ENCODE results near the gene HSD3B7. TPM values are rescaled to one million over a fixed set of nuclear protein-coding genes. Genes with fewer than 3 reads are reported as not detected.
A peak's percentile ranks its signal among the peaks of the same experiment; 100 is the strongest.
"Not testable (repeated sequence)": the region's sequence is repeated elsewhere in the genome, so short reads cannot be mapped to it uniquely, and the experiment has no call there.

HSD3B7 gene
- total RNA-seq, 2 donors from 2014 or later, result 0.21 to 0.60 TPM

DNA sequence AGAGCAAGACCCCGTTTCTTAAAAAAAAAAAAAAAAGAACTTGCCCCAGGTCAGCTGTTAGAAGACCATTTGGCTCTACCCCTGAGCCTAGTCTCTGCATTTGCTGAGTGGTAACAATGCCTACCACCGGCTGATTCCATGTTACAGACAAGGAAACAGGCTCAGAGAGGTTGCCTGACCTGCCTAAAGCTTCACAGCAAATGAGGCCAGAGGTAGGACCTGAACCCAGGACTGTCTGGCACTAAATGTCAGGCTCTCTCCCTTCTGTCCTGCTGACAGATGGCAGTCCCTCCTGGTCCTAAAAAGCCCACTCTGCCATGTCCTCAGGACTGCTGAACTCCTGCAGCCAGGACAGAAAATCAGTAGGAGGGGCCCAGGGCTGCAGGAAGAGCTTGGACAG, 19.7 kb downstream of the HSD3B7 start:
- no peaks in the 10 kb centered on the region for H3K9me3 ChIP-seq (ENCODE audit: control insufficient read depth, low read length, poor library complexity, severe bottlenecking)
- ATAC-seq (no peak), DNase-seq (no peak)
- Mint-ChIP-seq H3K36me3 (ENCODE audit: low read depth) (no peaks in the 10 kb centered on the region), H3K27ac (no peak overlapping the region), H3K4me3 (no peak overlapping the region), H3K27me3 (peaks cover 5% of the 10 kb centered on the region), H3K4me1 (peaks cover 2% of the 10 kb centered on the region)

DNA sequence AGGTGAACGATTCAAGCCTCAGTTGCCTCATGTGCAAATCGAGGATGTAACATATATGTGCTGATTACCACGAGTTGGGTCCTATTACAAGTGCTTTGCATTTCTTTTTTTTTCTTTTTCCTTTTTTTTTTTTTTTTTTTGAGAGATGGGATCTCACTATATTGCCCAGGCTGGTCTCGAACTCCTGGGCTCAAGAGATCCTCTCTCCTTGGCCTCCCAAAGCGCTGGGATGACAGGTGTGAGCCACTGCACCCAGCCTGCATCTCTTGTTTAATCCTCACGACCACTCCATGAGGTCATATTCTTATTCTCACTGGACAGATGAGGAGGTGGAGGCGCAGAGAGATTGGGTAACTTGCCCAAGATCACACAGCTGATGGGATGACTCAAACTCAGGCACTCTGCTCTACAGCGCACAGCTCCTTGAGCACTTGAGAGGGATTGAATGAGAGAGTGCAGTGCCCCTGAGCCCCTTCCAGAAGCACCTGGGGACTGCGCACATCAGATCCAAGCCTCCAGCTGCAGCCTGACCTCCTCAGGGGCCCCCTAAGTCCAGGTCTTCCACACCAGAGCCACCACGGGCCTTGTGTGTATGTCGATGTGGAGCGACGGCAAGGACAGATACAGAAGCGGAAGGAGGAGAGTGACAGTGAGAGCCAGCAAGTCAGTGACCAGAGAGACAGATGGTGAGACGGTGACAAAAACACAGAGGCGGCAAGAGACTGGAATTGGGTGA, 20.5 kb downstream of the HSD3B7 start:
- no peak for ATAC-seq
- Mint-ChIP-seq H3K36me3 (ENCODE audit: low read depth) (no peaks in the 10 kb centered on the region), H3K4me1 (peaks cover 7% of the 10 kb centered on the region), H3K27me3 (peaks cover 8% of the 10 kb centered on the region), H3K4me3 (no peak overlapping the region), H3K27ac (peak overlapping the region; percentile 34)
- no peaks in the 10 kb centered on the region for H3K9me3 ChIP-seq (ENCODE audit: control insufficient read depth, low read length, poor library complexity, severe bottlenecking)
- DNase-seq, result no peak

DNA sequence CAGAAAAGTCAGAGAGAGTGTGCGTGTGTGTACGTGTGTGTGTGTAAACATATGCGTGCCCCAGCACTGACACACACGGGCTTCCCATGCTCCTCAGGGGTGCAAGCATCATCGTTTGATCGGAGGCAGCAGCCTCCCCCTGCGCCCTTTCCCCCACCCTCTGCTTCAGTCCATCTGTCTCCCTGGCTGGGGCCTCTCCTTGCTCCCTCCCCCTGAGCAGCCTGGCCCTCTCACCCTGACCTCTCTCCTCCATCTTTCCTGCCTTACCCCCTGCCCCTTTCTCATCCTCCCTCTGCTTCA, 21.0 kb downstream of the HSD3B7 start:
- H3K27ac Mint-ChIP-seq, result no peak overlapping the region

DNA sequence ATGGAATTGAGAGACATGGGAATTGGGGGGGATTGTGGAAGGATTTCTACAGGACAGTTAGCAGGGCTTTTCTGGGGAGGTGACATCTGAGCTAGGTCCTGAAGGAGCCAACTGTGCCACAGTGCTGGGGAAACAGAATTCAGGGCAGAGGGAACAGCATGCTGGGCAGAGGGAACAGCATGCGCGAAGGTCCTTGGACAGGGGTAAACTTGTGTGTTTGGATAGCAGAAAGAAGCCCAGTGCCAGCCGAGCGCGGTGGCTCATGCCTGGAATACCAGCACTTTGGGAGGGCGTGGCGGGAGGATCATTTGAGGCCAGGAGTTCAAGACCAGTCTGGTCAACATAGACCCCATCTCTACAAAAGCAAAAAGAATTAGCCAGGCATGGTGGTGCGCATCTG, 21.6 kb downstream of the HSD3B7 start:
- ATAC-seq (no peak), DNase-seq (no peak)
- H3K27ac Mint-ChIP-seq, result peak overlapping the region; percentile 34

More for the DNA sequence above, 21.0 kb downstream of the HSD3B7 start:
- Mint-ChIP-seq H3K36me3 (ENCODE audit: low read depth) (no peaks in the 10 kb centered on the region), H3K27me3 (peaks cover 8% of the 10 kb centered on the region), H3K4me3 (no peak overlapping the region), H3K4me1 (peaks cover 7% of the 10 kb centered on the region)
- DNase-seq (no peak), ATAC-seq (no peak)
- no peaks in the 10 kb centered on the region for H3K9me3 ChIP-seq (ENCODE audit: control insufficient read depth, low read length, poor library complexity, severe bottlenecking)

DNA sequence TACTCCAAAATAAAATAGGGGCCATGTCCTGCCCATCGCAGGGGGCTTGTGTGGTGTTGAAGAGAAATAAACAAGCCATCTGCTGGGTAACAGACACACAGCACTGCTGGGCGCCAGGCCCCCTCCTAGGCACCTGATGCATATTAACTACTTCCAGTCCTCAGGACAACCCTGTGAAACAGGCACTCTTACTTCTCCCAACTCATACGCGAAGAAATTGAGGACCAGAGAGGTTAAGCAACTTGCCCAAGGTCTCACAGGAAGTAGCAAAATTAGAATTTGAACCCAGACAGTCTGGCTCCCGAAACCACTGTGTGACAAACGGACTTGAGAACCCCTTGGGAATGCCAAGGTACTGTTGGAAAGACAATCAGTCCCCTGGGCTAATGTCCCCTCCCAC, 22.7 kb downstream of the HSD3B7 start:
- DNase-seq (no peak), ATAC-seq (no peak)
- no peaks in the 10 kb centered on the region for H3K9me3 ChIP-seq (ENCODE audit: control insufficient read depth, low read length, poor library complexity, severe bottlenecking)
- H3K4me1 Mint-ChIP-seq, result peaks cover 14% of the 10 kb centered on the region
- H3K36me3 Mint-ChIP-seq (ENCODE audit: low read depth), result no peaks in the 10 kb centered on the region
- H3K27ac Mint-ChIP-seq, result no peak overlapping the region
- H3K27me3 Mint-ChIP-seq, result peaks cover 22% of the 10 kb centered on the region
- no peak overlapping the region for H3K4me3 Mint-ChIP-seq

More for the DNA sequence above, 21.6 kb downstream of the HSD3B7 start:
- no peaks in the 10 kb centered on the region for H3K9me3 ChIP-seq (ENCODE audit: control insufficient read depth, low read length, poor library complexity, severe bottlenecking)
- Mint-ChIP-seq H3K27me3 (peaks cover 12% of the 10 kb centered on the region), H3K4me1 (peaks cover 9% of the 10 kb centered on the region), H3K36me3 (ENCODE audit: low read depth) (no peaks in the 10 kb centered on the region), H3K4me3 (no peak overlapping the region)

DNA sequence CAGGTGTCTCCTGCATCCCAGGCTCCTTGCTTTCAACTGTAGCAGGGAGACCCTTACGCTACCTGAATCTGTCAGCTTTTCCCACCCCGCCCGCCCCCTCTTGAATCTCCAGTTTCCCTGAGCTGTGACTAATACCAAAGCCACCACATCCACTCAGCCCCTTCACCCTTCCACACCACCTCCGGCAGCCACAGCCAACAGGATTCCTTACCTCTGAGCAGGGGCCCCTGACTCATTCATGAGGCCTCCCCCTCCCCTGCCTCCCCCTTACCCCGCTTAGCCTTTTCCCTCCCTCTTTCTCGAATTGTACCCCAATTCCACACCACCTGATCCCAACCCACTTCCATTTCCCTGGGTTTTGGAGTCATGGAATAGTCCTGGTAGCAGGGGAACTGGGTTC, 23.1 kb downstream of the HSD3B7 start:
- ATAC-seq (no peak), DNase-seq (no peak)
- Mint-ChIP-seq H3K4me1 (peaks cover 14% of the 10 kb centered on the region), H3K27ac (no peak overlapping the region), H3K27me3 (peaks cover 27% of the 10 kb centered on the region), H3K4me3 (no peak overlapping the region), H3K36me3 (ENCODE audit: low read depth) (no peaks in the 10 kb centered on the region)
- H3K9me3 ChIP-seq (ENCODE audit: control insufficient read depth, low read length, poor library complexity, severe bottlenecking), result no peaks in the 10 kb centered on the region

DNA sequence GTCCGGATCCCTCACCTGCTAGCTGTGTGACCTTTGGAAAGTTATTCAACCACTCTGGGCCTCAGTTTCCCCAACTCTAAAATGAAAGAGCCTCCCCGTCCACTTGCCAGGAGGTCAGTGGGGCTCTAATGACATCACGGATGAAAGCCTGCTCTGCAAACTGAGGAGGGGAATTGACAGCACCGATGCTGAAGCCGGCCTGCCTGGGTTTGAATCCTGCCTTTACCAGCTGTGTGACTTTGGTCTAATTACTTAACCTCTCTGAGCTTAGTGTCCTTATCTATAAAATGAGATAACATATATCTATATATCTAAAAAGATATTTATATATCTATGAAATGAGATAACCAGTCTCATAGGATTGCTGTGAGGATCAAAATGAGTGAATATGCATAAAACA, 23.5 kb downstream of the HSD3B7 start:
- Mint-ChIP-seq H3K4me3 (no peak overlapping the region), H3K27ac (no peak overlapping the region), H3K27me3 (peaks cover 31% of the 10 kb centered on the region), H3K4me1 (peaks cover 14% of the 10 kb centered on the region), H3K36me3 (ENCODE audit: low read depth) (peaks cover 2% of the 10 kb centered on the region)
- DNase-seq, result no peak
- no peak for ATAC-seq
- no peaks in the 10 kb centered on the region for H3K9me3 ChIP-seq (ENCODE audit: control insufficient read depth, low read length, poor library complexity, severe bottlenecking)

DNA sequence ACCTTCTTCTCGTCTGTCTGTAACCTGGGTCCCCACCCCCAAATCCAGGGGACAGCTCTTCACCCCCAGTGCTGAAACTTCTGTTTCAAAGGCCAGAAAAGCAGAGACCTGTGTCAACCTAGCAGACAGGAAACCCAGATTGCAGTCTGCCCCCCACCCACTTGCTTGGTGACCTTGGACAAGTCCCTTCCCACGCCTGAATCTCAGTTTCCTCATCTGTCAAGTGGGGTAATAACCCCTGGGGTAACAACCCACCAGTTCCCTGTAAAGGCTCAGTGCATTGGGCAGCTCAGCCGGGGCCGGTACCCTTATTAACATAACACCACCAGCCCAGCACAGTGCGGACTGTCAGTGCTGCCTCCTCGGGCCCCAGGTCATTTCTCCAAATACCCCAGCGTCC, 24.1 kb downstream of the HSD3B7 start:
- H3K27me3 Mint-ChIP-seq, result peaks cover 35% of the 10 kb centered on the region
- peak overlapping the region; percentile 41 for H3K4me3 Mint-ChIP-seq
- H3K27ac Mint-ChIP-seq, result no peak overlapping the region
- no peaks in the 10 kb centered on the region for H3K9me3 ChIP-seq (ENCODE audit: control insufficient read depth, low read length, poor library complexity, severe bottlenecking)
- peaks cover 16% of the 10 kb centered on the region for H3K4me1 Mint-ChIP-seq
- ATAC-seq (no peak), DNase-seq (no peak)
- H3K36me3 Mint-ChIP-seq (ENCODE audit: low read depth), result peaks cover 4% of the 10 kb centered on the region

DNA sequence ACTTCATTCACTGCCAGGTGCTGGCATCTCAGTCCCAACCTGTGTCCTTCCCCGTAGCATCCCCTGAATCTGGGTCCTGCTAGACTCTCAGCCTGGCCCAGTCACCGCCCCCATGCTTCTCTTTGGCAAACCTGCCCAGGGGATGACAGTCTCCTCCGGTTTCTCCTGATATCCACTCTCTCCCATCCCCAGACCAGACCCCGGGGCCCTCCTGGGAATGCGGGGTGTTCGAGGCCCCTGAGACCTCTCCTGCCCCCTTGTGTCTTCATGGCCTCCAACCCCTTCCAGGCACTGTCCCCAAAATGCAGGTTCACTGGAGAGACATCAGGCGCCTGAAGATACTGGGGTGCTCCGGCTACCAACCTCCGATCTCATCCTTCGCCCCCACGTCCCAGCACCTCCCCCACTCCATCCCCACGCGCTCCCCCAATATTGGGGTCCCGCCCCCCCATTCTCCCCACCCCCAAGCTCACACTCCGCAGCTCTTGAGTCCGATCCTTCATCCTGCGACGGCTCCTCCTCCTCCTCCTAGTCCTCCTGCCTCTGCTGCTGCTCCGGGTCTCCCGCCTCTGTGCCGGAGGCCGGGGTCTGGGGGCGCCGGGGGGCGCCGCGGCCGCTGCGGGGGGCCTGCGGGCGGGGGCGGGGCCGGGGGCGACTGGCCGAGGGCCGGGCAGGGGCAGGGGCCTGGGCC, 25.0 kb downstream of the HSD3B7 start:
- H3K9me3 ChIP-seq (ENCODE audit: control insufficient read depth, low read length, poor library complexity, severe bottlenecking), result no peaks in the 10 kb centered on the region
- Mint-ChIP-seq H3K27ac (no peak overlapping the region), H3K36me3 (ENCODE audit: low read depth) (peaks cover 4% of the 10 kb centered on the region), H3K4me3 (peak overlapping the region; percentile 81), H3K4me1 (peaks cover 16% of the 10 kb centered on the region), H3K27me3 (peaks cover 38% of the 10 kb centered on the region)
- ATAC-seq, result peak; percentile 33
- DNase-seq, result no peak

DNA sequence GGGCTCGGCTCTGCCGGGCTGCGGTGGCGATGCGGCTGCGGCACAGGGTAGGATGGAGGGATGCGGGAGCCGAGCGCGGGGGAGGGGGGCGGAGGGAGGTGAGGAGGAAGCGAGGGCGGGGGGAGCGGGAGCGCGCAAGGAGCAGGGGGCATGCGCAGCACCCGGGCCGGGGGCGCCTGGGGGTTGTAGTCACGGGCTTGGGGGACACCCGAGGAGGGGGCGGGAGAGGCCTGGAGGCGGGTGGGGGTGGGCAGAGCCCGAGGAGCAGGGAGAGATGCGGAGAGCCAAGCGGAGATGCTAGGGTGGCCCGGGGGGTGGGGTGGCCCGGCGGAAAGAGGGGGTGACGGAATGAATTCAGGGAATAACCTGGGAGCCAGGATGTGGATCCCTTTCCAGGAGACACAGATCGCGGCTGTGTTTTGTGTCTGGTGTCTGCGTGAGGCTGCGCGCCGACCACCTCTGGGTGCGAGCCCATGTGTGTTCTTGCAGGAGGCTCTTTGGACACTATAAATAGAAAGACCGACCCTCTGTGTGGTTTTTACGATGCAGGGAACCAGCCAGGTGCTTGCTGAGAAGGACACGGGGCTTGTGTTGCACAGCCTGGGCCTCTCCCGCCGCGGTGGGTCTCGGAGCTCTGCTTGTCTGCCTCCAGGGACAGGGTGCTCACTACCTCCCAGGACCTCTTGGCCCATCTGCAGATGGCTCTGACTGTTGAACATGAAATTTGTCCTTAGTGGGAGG, 25.7 kb downstream of the HSD3B7 start, which contains the start of gene STX1B:
Gene STX1B, minus strand, starts transcription at position 54 of the 741 bp plus-strand sequence. CDS start 242 bp downstream, outside the sequence.
- Mint-ChIP-seq H3K36me3 (ENCODE audit: low read depth) (peaks cover 4% of the 10 kb centered on the region), H3K27ac (peak within 1 kb of the TSS; percentile 32), H3K4me3 (peak within 1 kb of the TSS; percentile 81), H3K27me3 (peaks cover 42% of the 10 kb centered on the region), H3K4me1 (peaks cover 16% of the 10 kb centered on the region)
- ATAC-seq, result peak; percentile 62
- DNase-seq, result peak in 2 of 3 donors; percentile 19 to 23
- H3K9me3 ChIP-seq (ENCODE audit: control insufficient read depth, low read length, poor library complexity, severe bottlenecking), result no peaks in the 10 kb centered on the region

DNA sequence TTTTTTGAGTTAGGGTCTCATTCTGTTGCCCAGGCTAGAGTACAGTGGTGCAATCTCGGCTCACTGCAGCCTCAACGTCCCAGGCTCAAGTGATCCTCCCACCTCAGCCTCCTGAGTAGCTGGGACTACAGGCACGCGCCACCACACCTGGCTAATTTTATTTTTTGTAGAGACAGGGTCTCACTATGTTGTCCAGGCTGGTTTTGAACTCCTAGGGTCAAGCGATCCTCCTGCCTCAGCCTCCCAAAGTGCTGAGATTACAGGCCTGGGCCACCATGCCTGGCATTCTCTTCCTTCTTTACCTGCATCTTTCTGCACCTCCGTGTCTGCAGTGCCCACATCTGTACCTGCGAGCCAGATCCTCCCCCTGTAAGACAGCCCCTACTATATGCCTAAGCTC, 26.8 kb downstream of the HSD3B7 start:
- DNase-seq; ATAC-seq; H3K9me3 ChIP-seq (ENCODE audit: control insufficient read depth, low read length, poor library complexity, severe bottlenecking); H3K36me3 Mint-ChIP-seq (ENCODE audit: low read depth): not testable (repeated sequence)
- H3K27ac Mint-ChIP-seq, result peak overlapping the region; percentile 32
- peaks cover 42% of the 10 kb centered on the region for H3K27me3 Mint-ChIP-seq
- H3K4me1 Mint-ChIP-seq, result peaks cover 16% of the 10 kb centered on the region
- H3K4me3 Mint-ChIP-seq, result peak overlapping the region; percentile 80

DNA sequence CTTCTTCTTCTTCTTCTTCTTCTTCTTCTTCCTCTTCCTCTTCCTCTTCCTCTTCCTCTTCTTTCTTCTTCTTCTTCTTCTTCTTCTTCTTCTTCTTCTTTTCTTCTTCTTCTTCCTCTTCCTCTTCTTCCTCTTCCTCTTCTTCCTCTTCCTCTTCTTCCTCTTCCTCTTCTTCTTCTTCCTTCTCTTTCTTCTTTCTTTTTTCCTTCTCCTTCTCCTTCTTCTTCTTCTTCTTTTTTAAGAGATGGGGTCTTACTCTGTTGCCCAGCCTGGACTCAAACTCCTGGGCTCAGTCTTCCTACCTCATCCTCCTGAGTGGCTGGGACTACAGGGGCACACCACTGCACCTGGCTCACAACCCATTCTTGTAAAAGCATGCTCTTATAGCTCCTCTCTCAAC, 28.3 kb downstream of the HSD3B7 start:
- H3K4me3 Mint-ChIP-seq; H3K36me3 Mint-ChIP-seq (ENCODE audit: low read depth); H3K9me3 ChIP-seq (ENCODE audit: control insufficient read depth, low read length, poor library complexity, severe bottlenecking); ATAC-seq; DNase-seq: not testable (repeated sequence)
- Mint-ChIP-seq H3K4me1 (peaks cover 16% of the 10 kb centered on the region), H3K27ac (peak overlapping the region; percentile 62), H3K27me3 (peaks cover 42% of the 10 kb centered on the region)

DNA sequence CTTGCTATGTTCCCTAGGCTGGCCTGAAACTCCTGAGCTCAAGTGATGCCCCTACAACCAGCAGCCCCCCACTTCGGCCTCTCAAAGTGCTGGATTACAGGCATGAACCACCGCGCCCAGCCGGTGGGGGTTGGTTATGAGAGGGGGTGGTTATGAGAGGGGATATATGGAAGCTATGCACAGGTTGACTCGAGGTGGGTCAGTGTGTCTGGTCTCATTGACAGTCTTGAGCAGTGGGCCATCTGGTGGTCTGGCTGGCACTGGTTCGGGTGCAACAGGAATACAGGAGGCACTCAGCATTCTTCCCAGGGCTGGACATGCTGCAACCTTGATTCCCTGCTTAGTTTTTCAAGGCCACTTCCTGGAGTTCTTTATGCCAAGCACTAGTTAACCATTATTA, 31.0 kb downstream of the HSD3B7 start:
- H3K36me3 Mint-ChIP-seq (ENCODE audit: low read depth), result peaks cover 4% of the 10 kb centered on the region
- H3K9me3 ChIP-seq (ENCODE audit: control insufficient read depth, low read length, poor library complexity, severe bottlenecking), result no peaks in the 10 kb centered on the region
- H3K27me3 Mint-ChIP-seq, result peaks cover 33% of the 10 kb centered on the region
- no peak overlapping the region for H3K27ac Mint-ChIP-seq
- DNase-seq, result no peak
- peaks cover 11% of the 10 kb centered on the region for H3K4me1 Mint-ChIP-seq
- no peak for ATAC-seq
- H3K4me3 Mint-ChIP-seq, result no peak overlapping the region
